H1 (cell line): ENCODE data around the gene RNF186. TPM values are rescaled to one million over a fixed set of nuclear protein-coding genes. Genes with fewer than 3 reads are reported as not detected.

Source experiments
- CTCF ChIA-PET: fragments of 300-600 bp; sonication (Branson Sonifier 250); formaldehyde crosslinking; loops from one replicate; lab custom pipeline; 2021; ENCODE audit not compliant: partially characterized antibody; lab: Charles Lee
- POLR2A ChIA-PET: fragments of 300-600 bp; sonication (Branson Sonifier 250); formaldehyde crosslinking; loops from one replicate; lab custom pipeline; 2021; ENCODE audit warnings: inconsistent platforms; ENCODE audit not compliant: partially characterized antibody; lab: Charles Lee
- DNase-seq, 2 experiments: peaks; one replicate each; pipeline versions ENCODE4 v3.0.0 to v3.0.0-alpha.2; 2010 to 2022; ENCODE audit warnings: low spot score in 2 of 2, low read depth in 1 of 2, mixed read lengths in 1 of 2
- FAIRE-seq: peaks from 2 replicates; lab custom pipeline; 2011; peaks lifted over from hg19 to GRCh38; lab: Jason Lieb, UNC
- H2AFZ ChIP-seq: 2 replicates; pipeline ENCODE4 v1.8.1; 2012; ENCODE audit warnings: low read length, inconsistent platforms
- H2AK5ac ChIP-seq: 2 replicates; pipeline ENCODE4 v1.6.1; 2013; ENCODE audit warnings: low read depth, low read length
- H2BK120ac ChIP-seq: replicated peaks from 2 replicates; pipeline ENCODE3; 2013; ENCODE audit warnings: low read depth, low read length, inconsistent platforms
- H2BK12ac ChIP-seq: 2 replicates; pipeline ENCODE4 v1.6.1; 2013; ENCODE audit warnings: low read depth, low read length
- H2BK15ac ChIP-seq: 2 replicates; pipeline ENCODE4 v1.6.1; 2013; ENCODE audit warnings: low read length
- H2BK20ac ChIP-seq: 2 replicates; pipeline ENCODE4 v1.6.1; 2013; ENCODE audit warnings: low read length
- H2BK5ac ChIP-seq: 2 replicates; pipeline ENCODE4 v1.6.1; 2013; ENCODE audit warnings: low read depth, low read length
- H3K14ac ChIP-seq: 2 replicates; pipeline ENCODE4 v1.6.1; 2013; ENCODE audit warnings: inconsistent platforms; ENCODE audit not compliant: insufficient read length
- H3K18ac ChIP-seq: 2 replicates; pipeline ENCODE4 v1.6.1; 2013; ENCODE audit warnings: low read length; ENCODE audit errors: extremely low read depth
- H3K23ac ChIP-seq: 2 replicates; pipeline ENCODE4 v1.6.1; 2013; ENCODE audit warnings: inconsistent platforms; ENCODE audit not compliant: insufficient read length
- H3K23me2 ChIP-seq: 2 replicates; pipeline ENCODE4 v1.6.1; 2013; ENCODE audit warnings: low read depth, low read length
- H3K27ac ChIP-seq: 2 replicates; pipeline ENCODE4 v1.6.1; 2011; ENCODE audit warnings: low read depth, low read length, inconsistent platforms
- H3K27me3 ChIP-seq, 4 experiments: replicated peaks in 1 of 4; 1 replicate in 1 of 4; 2 replicates in 3 of 4; pipeline versions ENCODE4 v1.6.1 to v1.8.1; 2011 to 2013; ENCODE audit warnings: low read length in 3 of 4, mild to moderate bottlenecking in 3 of 4, inconsistent platforms in 2 of 4, mixed read lengths in 2 of 4, moderate library complexity in 1 of 4; ENCODE audit not compliant: control insufficient read depth in 3 of 4, insufficient read depth in 3 of 4; ENCODE audit errors: extremely low read depth in 1 of 4
- H3K36me3 ChIP-seq, 4 experiments: 2 replicates each; pipeline versions ENCODE4 v1.6.1 to v1.8.1; 2011 to 2013; ENCODE audit warnings: mild to moderate bottlenecking in 4 of 4, low read length in 3 of 4, moderate library complexity in 2 of 4, control low read depth in 1 of 4, inconsistent platforms in 1 of 4; ENCODE audit not compliant: insufficient read depth in 4 of 4, control insufficient read depth in 2 of 4
- H3K4ac ChIP-seq: replicated peaks from 2 replicates; pipeline ENCODE3; 2013; ENCODE audit warnings: low read length, low read depth, mixed read lengths, inconsistent platforms; ENCODE audit not compliant: insufficient read length
- H3K4me1 ChIP-seq, 4 experiments: replicated peaks in 1 of 4; 1 replicate in 1 of 4; 2 replicates in 3 of 4; pipeline versions ENCODE4 v1.6.1 to v1.8.1; 2011 to 2013; ENCODE audit warnings: low read length in 3 of 4, inconsistent platforms in 2 of 4, mixed read lengths in 1 of 4; ENCODE audit not compliant: insufficient read depth in 4 of 4, control insufficient read depth in 3 of 4
- H3K4me2 ChIP-seq, 2 experiments: 2 replicates each; pipeline versions ENCODE4 v1.6.1 to v1.8.1; 2011 to 2013; ENCODE audit warnings: low read depth in 2 of 2, low read length in 2 of 2, control low read depth in 1 of 2, inconsistent platforms in 1 of 2, mild to moderate bottlenecking in 1 of 2; ENCODE audit not compliant: insufficient read depth in 1 of 2
- H3K4me3 ChIP-seq, 4 experiments: fragments of 200-600, 300-600 bp in 1 of 4; sonication (generic), shearing (Covaris generic), sonication (Bioruptor Twin) in 1 of 4; 2 replicates each; pipeline versions ENCODE4 v1.5.1 to v1.8.1; 2011 to 2016; ENCODE audit warnings: low read length in 4 of 4, low read depth in 3 of 4, control low read depth in 2 of 4, inconsistent platforms in 2 of 4, mild to moderate bottlenecking in 2 of 4, mixed read lengths in 1 of 4, moderate library complexity in 1 of 4; ENCODE audit not compliant: insufficient read depth in 2 of 4; ENCODE audit errors: extremely low read depth in 1 of 4
- H3K56ac ChIP-seq: replicated peaks from 2 replicates; pipeline ENCODE3; 2013; ENCODE audit warnings: low read depth, mild to moderate bottlenecking, mixed read lengths, low read length, inconsistent platforms; ENCODE audit not compliant: insufficient read length
- H3K79me1 ChIP-seq: 2 replicates; pipeline ENCODE4 v1.6.1; 2013; ENCODE audit warnings: low read depth, low read length, control low read depth
- H3K79me2 ChIP-seq, 2 experiments: 2 replicates each; pipeline versions ENCODE4 v1.6.1 to v1.8.1; 2012 to 2013; ENCODE audit warnings: low read length in 2 of 2, mild to moderate bottlenecking in 2 of 2, inconsistent platforms in 1 of 2; ENCODE audit not compliant: insufficient read depth in 2 of 2, control insufficient read depth in 1 of 2
- H3K9ac ChIP-seq, 4 experiments: replicated peaks in 1 of 4; 1 replicate in 1 of 4; 2 replicates in 3 of 4; pipeline versions ENCODE4 v1.6.1 to v1.8.1; 2011 to 2013; ENCODE audit warnings: low read depth in 3 of 4, low read length in 3 of 4, control low read depth in 2 of 4, mild to moderate bottlenecking in 2 of 4, moderate library complexity in 2 of 4, inconsistent platforms in 1 of 4; ENCODE audit errors: extremely low read depth in 1 of 4
- H3K9me3 ChIP-seq, 2 experiments: 2 replicates each; pipeline versions ENCODE4 v1.6.1 to v1.8.1; 2012 to 2013; ENCODE audit warnings: mild to moderate bottlenecking in 2 of 2, moderate library complexity in 2 of 2, control low read depth in 1 of 2, inconsistent platforms in 1 of 2, low read depth in 1 of 2, low read length in 1 of 2, mixed read lengths in 1 of 2; ENCODE audit not compliant: insufficient read depth in 2 of 2
- H4K20me1 ChIP-seq, 2 experiments: replicated peaks in 1 of 2; 2 replicates each; pipeline versions ENCODE3 to v1.8.1; 2011 to 2013; ENCODE audit warnings: inconsistent platforms in 2 of 2, low read length in 2 of 2, mild to moderate bottlenecking in 1 of 2; ENCODE audit not compliant: insufficient read depth in 2 of 2, control insufficient read depth in 1 of 2
- H4K5ac ChIP-seq: 2 replicates; pipeline ENCODE4 v1.6.1; 2013; ENCODE audit warnings: low read length, low read depth, mixed read lengths, inconsistent platforms; ENCODE audit not compliant: insufficient read length
- H4K8ac ChIP-seq: 2 replicates; pipeline ENCODE4 v1.8.0; 2013; ENCODE audit warnings: mild to moderate bottlenecking, moderate library complexity, low read length, inconsistent platforms; ENCODE audit not compliant: insufficient read depth; ENCODE audit errors: extremely low read depth
- H4K91ac ChIP-seq: replicated peaks from 2 replicates; pipeline ENCODE3; 2013; ENCODE audit warnings: low read length, mixed read lengths, inconsistent platforms; ENCODE audit not compliant: insufficient read length
- CBX5 ChIP-seq: fragments of 300-800, 300-1000 bp; sonication (generic); IDR thresholded peaks from 2 replicates; pipeline ENCODE4 v1.7.1; 2016; ENCODE audit warnings: antibody characterized with exemption, low read length, low read depth
- EGR1 ChIP-seq: IDR thresholded peaks from 2 replicates; pipeline ENCODE4 v1.6.1; 2011; ENCODE audit warnings: low read depth, low read length, borderline replicate concordance
- EP300 ChIP-seq, 2 experiments: IDR thresholded peaks; 1 replicate in 1 of 2; 2 replicates in 1 of 2; pipeline ENCODE4 v1.6.1; 2011 to 2012; ENCODE audit warnings: low read depth in 2 of 2, low read length in 2 of 2, mild to moderate bottlenecking in 2 of 2, borderline replicate concordance in 1 of 2, inconsistent platforms in 1 of 2, moderate library complexity in 1 of 2
- KDM5A ChIP-seq: fragments of 200-600 bp; IDR thresholded peaks from 2 replicates; pipeline ENCODE4 v1.7.1; 2012; ENCODE audit warnings: mild to moderate bottlenecking, low read length, inconsistent platforms, mixed read lengths
- RAD21 ChIP-seq, 2 experiments: IDR thresholded peaks in 1 of 2; conservative IDR thresholded peaks in 1 of 2; 2 replicates each; pipeline ENCODE4 v1.6.1; 2011; ENCODE audit warnings: low read depth in 2 of 2, low read length in 2 of 2, improper control_type of control experiment in 1 of 2, inconsistent platforms in 1 of 2, mild to moderate bottlenecking in 1 of 2, moderate library complexity in 1 of 2
- RFX5 ChIP-seq: IDR thresholded peaks from 2 replicates; pipeline ENCODE4 v1.6.1; 2011; ENCODE audit warnings: low read depth, low read length, improper control_type of control experiment, borderline replicate concordance
- SIRT6 ChIP-seq: IDR thresholded peaks from one replicate; pipeline ENCODE4 v1.7.1; 2012; ENCODE audit warnings: low read length, inconsistent platforms
- WGBS, 2 experiments: shearing (Covaris generic) in 1 of 2; methylation state at CpG; one replicate each; pipeline versions ENCODE4 v1.1.6 to v1.1.7; 2013 to 2015; ENCODE audit warnings: low lambda C conversion rate in 2 of 2, mixed read lengths in 2 of 2, inconsistent platforms in 1 of 2, low coverage in 1 of 2, missing lambda C conversion rate in 1 of 2; ENCODE audit not compliant: insufficient replicate concordance in 2 of 2, insufficient coverage in 1 of 2, insufficient read length in 1 of 2; ENCODE audit errors: extremely low coverage in 1 of 2, missing lambda C conversion rate in 1 of 2; 5-methylcytosine and 5-hydroxymethylcytosine counted together
- polyA plus RNA-seq, 7 experiments: library from polyadenylated mRNA; depleted of rRNA in 3 of 7; stranded (reverse) in 5 of 7; unstranded in 2 of 7; fragments of >200 nt in 5 of 7; fragments of 200-250 nt in 2 of 7; gene quantifications; 1 replicate in 5 of 7; 2 replicates in 1 of 7; 4 replicates in 1 of 7; pipeline versions ENCODE4 v1.2.1 to v1.2.3, GENCODE V29; 2011 to 2013; ENCODE audit warnings: missing spikeins in 2 of 7, mixed read lengths in 2 of 7
- total RNA-seq: library from RNA; stranded (reverse); fragmentation: NEBNext Ultra II Directional; extraction: Animal tissue kit (Norgen Biotek cat#: 25700); gene quantifications from 2 replicates; pipeline ENCODE4 v1.2.1, GENCODE V29; 2021
- TF ChIP-seq, protein P1 (sequence below), 3 experiments: IDR thresholded peaks; 1 replicate in 2 of 3; 2 replicates in 1 of 3; pipeline versions ENCODE4 v1.5.1 to v1.6.1; 2011; ENCODE audit warnings: low read length in 3 of 3, mild to moderate bottlenecking in 3 of 3, inconsistent platforms in 2 of 3, low read depth in 1 of 3, moderate library complexity in 1 of 3; ENCODE audit not compliant: insufficient read depth in 1 of 3; ENCODE audit errors: control extremely low read depth in 1 of 3
- TF ChIP-seq, protein P2 (sequence below): IDR thresholded peaks from 2 replicates; pipeline ENCODE4 v1.6.1; 2011; ENCODE audit warnings: low read length, improper control_type of control experiment

RNF186 gene
- total and polyA plus RNA-seq, 2 of the 8 experiments (the other 6 are each of a cell fraction or from before 2014, with no cell fraction given) = not detected

DNA sequence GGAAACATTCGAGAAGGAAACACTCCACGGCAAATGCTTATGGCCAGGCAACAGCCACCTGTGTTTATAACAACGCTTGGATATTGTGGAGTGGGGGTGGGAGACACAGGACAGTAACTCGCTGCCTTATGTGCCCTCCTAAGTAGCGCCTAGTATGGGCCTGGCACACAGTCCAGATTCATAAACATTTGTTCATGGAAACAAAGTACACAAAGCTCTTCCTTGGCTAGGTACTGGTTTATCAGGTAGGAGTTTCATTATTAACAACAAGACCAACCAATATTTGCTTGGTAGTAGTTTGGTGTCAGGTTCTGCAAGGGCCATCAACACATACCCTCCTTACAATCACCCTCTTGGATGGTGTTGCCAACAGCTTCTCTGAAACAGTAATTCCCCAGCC lies 38.8 kb downstream of the RNF186 start:
- Histone ChIP-seq H3K18ac (no peak overlapping the region), H4K5ac (no peak overlapping the region), H3K9ac (no peak overlapping the region), H3K79me1 (no peaks in the 10 kb centered on the region), H2BK12ac (no peak overlapping the region), H2BK120ac (no peak overlapping the region), H3K4me1 (no peaks in the 10 kb centered on the region), H2BK5ac (no peak overlapping the region), H4K91ac (no peak overlapping the region), H2BK15ac (no peak overlapping the region), H2AK5ac (no peak overlapping the region), H3K9me3 (no peaks in the 10 kb centered on the region), H3K4me2 (no peak overlapping the region), H3K4me3 (no peak overlapping the region), H3K36me3 (no peaks in the 10 kb centered on the region), H3K27ac (no peak overlapping the region), H3K27me3 (peaks cover 13 to 31% (median 29%) of the 10 kb centered on the region in 4 experiments), H2AFZ (no peak overlapping the region), H3K14ac (no peak overlapping the region), H3K79me2 (no peaks in the 10 kb centered on the region), H3K4ac (no peak overlapping the region), H4K20me1 (peaks cover 0 to 3% of the 10 kb centered on the region in 2 experiments), H4K8ac (no peak overlapping the region), H2BK20ac (no peak overlapping the region), H3K23me2 (no peaks in the 10 kb centered on the region), H3K23ac (no peak overlapping the region), H3K56ac (no peak overlapping the region)
- 94% methylated on average over 5 of the region's 5 CpGs; no CpG with 5 or more reads in 1 of the 2 experiments for WGBS, 2 experiments
- ChIA-PET POLR2A (interaction anchor here (0.6 to 1.9 kb wide), 2 partner anchors 35 to 148 kb away, joined by 3 read pairs; no protein-coding TSS in a partner anchor), CTCF (interaction anchor here (0.7 to 9.2 kb wide), 3 partner anchors 10 to 35 kb away, joined by 3 to 74 read pairs (median 5); no protein-coding TSS in a partner anchor)
- no peak for FAIRE-seq
- no peak for DNase-seq
- TF ChIP-seq, protein P1, sequence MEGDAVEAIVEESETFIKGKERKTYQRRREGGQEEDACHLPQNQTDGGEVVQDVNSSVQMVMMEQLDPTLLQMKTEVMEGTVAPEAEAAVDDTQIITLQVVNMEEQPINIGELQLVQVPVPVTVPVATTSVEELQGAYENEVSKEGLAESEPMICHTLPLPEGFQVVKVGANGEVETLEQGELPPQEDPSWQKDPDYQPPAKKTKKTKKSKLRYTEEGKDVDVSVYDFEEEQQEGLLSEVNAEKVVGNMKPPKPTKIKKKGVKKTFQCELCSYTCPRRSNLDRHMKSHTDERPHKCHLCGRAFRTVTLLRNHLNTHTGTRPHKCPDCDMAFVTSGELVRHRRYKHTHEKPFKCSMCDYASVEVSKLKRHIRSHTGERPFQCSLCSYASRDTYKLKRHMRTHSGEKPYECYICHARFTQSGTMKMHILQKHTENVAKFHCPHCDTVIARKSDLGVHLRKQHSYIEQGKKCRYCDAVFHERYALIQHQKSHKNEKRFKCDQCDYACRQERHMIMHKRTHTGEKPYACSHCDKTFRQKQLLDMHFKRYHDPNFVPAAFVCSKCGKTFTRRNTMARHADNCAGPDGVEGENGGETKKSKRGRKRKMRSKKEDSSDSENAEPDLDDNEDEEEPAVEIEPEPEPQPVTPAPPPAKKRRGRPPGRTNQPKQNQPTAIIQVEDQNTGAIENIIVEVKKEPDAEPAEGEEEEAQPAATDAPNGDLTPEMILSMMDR (IDR thresholded peaks at IDR 0.05; ENCODE audit: control extremely low read depth in 1 of 3, insufficient read depth in 1 of 3, low read depth in 1 of 3, low read length in 3 of 3) = no peak
- TF ChIP-seq EGR1 = no peak
- TF ChIP-seq KDM5A = no peak
- no peak for TF ChIP-seq SIRT6
- no peak for TF ChIP-seq CBX5
- no peak for TF ChIP-seq RFX5
- TF ChIP-seq RAD21 (IDR thresholded peaks at IDR 0.05 in 1 of 2, conservative IDR thresholded peaks at IDR 0.05 in 1 of 2; ENCODE audit: low read depth in 2 of 2, low read length in 2 of 2) = no peak
- TF ChIP-seq, protein P2, sequence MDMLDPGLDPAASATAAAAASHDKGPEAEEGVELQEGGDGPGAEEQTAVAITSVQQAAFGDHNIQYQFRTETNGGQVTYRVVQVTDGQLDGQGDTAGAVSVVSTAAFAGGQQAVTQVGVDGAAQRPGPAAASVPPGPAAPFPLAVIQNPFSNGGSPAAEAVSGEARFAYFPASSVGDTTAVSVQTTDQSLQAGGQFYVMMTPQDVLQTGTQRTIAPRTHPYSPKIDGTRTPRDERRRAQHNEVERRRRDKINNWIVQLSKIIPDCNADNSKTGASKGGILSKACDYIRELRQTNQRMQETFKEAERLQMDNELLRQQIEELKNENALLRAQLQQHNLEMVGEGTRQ = no peak
- TF ChIP-seq EP300 (IDR thresholded peaks at IDR 0.05; ENCODE audit: borderline replicate concordance in 1 of 2, low read depth in 2 of 2, low read length in 2 of 2) = no peak
